Kidney epithelial cell (primary cell): ENCODE data around the gene ZNF675. TPM values are rescaled to one million over a fixed set of nuclear protein-coding genes. Genes with fewer than 3 reads are reported as not detected.
"Not testable (repeated sequence)": the region's sequence is repeated elsewhere in the genome, so short reads cannot be mapped to it uniquely, and the experiment has no call there.

ENCODE experiments used
- DNase-seq: peaks from one replicate; pipeline ENCODE4 v3.0.0-alpha.2; 2010; ENCODE audit warnings: low read depth
- H3K27me3 ChIP-seq: 2 replicates; pipeline ENCODE4 v1.6.0; 2011; ENCODE audit warnings: low read length; ENCODE audit not compliant: control insufficient read depth, insufficient read depth
- H3K36me3 ChIP-seq: 2 replicates; pipeline ENCODE4 v1.5.1; 2011; ENCODE audit warnings: low read length; ENCODE audit not compliant: control insufficient read depth, insufficient read depth
- H3K4me3 ChIP-seq: 2 replicates; pipeline ENCODE4 v1.5.1; 2011; ENCODE audit warnings: low read depth, mild to moderate bottlenecking, control low read depth, low read length
- total RNA-seq: library from RNA; depleted of rRNA; stranded (reverse); fragments of >200 nt; gene quantifications from 2 replicates; pipeline ENCODE4 v1.2.3, GENCODE V29; 2015
- TF ChIP-seq, protein P1 (sequence below): IDR thresholded peaks from 2 replicates; pipeline ENCODE4 v1.5.1; 2011; ENCODE audit warnings: mild to moderate bottlenecking, moderate library complexity, low read length, control low read depth, inconsistent platforms; ENCODE audit not compliant: insufficient read depth, poor library complexity, severe bottlenecking

ZNF675 gene
- 6.9 and 7.6 TPM in 2 replicates for total RNA-seq

DNA sequence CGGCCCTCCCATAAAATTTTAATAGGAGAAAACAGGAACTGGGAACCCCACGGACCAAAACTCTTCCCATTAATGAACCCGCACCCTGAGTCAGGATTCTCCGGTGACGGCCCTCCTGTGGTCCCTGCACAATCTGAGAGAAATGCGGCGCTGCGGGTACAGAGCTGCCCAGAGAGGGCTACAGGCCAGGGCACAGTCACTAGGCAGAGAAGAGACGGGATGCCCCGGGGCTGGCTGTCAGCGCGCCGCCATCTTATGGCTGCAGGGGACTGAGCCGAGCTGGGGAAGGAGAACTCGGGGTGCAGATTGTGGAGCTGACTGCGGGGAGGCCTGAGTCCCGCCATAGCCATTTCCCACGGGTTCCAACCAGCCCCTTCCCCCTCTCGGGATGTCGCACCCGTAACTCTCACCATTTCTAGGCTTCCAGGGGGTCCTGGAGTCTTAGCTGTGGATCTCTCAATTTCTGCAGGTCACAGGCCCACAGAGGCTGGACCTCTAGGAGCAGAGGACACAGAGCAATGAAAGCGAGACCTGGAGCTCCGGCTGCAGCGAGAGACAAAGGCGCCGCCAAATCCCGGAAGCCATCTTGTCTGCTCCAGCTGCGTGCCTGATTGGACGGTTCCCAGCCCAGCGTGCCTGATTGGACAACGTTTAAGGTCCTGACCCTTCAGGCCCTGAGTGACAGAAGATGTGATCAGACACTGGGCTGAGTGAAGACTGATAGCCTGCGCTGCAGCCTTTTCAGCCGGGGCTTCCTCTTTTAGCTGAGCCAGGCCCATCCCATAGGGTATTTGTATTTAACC lies at the start of gene ZNF675:
ZNF675 (minus strand) TSS at position 592 of the 803 bp plus-strand sequence; CDS start at position 413, 179 bp downstream.
- TF ChIP-seq, protein P1, sequence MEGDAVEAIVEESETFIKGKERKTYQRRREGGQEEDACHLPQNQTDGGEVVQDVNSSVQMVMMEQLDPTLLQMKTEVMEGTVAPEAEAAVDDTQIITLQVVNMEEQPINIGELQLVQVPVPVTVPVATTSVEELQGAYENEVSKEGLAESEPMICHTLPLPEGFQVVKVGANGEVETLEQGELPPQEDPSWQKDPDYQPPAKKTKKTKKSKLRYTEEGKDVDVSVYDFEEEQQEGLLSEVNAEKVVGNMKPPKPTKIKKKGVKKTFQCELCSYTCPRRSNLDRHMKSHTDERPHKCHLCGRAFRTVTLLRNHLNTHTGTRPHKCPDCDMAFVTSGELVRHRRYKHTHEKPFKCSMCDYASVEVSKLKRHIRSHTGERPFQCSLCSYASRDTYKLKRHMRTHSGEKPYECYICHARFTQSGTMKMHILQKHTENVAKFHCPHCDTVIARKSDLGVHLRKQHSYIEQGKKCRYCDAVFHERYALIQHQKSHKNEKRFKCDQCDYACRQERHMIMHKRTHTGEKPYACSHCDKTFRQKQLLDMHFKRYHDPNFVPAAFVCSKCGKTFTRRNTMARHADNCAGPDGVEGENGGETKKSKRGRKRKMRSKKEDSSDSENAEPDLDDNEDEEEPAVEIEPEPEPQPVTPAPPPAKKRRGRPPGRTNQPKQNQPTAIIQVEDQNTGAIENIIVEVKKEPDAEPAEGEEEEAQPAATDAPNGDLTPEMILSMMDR, result no peak
- no peaks in the 10 kb centered on the region for H3K27me3 ChIP-seq
- peak; percentile 78 for DNase-seq
- H3K4me3 ChIP-seq, result peak within 1 kb of the TSS; percentile 92
- H3K36me3 ChIP-seq, result no peaks in the 10 kb centered on the region

DNA sequence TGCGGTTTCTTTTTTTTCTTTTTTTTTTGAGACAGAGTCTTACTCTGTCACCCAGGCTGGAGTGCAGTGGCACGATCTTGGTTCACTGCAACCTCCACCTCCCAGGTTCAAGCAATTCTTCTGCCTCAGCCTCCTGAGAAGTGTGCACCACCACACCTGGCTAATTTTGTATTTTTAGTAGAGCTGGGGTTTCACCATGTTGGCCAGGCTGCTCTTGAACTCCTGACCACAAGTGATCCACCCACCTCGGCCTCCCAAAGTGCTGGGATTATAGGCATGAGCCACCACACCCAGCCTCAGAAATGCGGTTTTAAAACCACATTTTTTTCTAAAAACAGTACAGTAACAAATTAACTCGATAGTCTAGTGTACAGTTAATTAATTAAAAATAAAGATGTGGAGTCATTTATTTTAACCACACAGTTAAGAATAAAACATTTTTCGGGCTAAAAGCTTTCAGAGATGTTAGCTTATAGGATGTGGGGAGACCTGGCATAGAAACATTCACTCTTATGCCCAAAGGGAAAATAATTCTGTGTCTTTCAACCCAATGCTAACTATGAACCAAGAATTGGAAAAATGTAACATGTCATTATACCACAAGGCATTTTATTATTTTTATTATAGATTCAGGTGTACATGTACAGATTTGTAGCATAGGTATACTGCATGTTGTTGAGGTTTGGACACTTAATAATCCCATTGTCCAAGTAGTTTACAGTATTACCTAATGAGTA lies 43.9 kb upstream of the ZNF675 start:
- not testable (repeated sequence) for DNase-seq, H3K36me3 ChIP-seq, H3K4me3 ChIP-seq, H3K27me3 ChIP-seq

DNA sequence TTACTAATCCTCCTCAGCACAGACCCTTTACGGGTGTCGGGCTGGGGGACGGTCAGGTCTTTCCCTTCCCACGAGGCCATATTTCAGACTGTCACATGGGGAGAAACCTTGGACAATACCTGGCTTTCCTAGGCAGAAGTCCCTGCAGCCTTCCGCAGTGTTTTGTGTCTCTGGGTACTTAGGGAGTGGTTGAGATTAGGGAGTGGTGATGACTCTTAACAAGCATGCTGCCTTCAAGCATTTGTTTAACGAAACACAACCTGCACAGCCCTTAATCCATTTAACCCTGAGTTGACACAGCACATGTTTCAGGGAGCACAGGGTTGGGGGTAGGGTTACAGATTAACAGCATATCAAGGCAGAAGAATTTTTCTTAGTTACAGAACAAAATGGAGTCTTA lies 37.1 kb upstream of the ZNF675 start:
- not testable (repeated sequence) for H3K27me3 ChIP-seq, DNase-seq, H3K36me3 ChIP-seq, H3K4me3 ChIP-seq

DNA sequence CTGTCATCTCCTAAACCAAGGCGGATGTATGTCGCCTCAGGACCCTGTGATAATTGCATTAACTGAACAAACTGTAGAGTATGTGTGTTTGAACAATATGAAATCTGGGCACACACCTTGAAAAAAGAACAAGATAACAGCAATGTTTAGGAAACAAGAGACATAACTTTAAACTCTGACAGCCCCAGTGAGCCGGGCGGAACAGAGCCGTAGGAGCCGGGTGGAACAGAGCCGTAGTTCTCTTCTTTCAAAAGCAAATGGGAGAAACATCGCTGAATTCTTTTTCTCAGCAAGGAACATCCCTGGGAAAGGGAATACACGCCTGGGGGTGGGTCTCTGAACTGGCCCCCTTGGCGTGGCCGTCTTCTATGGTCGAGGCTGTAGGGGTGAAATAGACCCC lies 31.8 kb upstream of the ZNF675 start:
- no peaks in the 10 kb centered on the region for H3K36me3 ChIP-seq
- DNase-seq, result no peak
- H3K27me3 ChIP-seq, result no peaks in the 10 kb centered on the region
- TF ChIP-seq, protein P1, result no peak
- no peak overlapping the region for H3K4me3 ChIP-seq

DNA sequence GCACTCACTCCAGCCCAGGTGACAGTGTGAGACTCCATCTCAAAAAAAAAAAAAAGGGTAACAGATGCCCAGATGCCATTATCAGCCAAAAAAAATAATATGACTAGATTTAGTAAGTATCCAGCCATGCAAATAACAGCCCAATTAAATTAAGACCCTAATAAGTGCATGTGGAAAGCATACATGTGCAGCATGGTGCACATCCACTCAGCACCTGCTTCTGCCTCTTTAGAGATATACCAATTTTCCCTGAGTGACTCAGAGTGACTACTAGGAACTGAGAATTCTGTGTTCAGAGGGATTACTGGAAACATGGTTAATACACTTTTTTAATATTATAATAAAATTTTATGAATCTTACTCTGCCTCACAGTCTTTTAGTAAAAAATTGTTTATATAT lies 29.8 kb upstream of the ZNF675 start:
- H3K27me3 ChIP-seq, result no peaks in the 10 kb centered on the region
- TF ChIP-seq, protein P1, result no peak
- DNase-seq, result no peak
- H3K4me3 ChIP-seq, result no peak overlapping the region
- H3K36me3 ChIP-seq, result no peaks in the 10 kb centered on the region

DNA sequence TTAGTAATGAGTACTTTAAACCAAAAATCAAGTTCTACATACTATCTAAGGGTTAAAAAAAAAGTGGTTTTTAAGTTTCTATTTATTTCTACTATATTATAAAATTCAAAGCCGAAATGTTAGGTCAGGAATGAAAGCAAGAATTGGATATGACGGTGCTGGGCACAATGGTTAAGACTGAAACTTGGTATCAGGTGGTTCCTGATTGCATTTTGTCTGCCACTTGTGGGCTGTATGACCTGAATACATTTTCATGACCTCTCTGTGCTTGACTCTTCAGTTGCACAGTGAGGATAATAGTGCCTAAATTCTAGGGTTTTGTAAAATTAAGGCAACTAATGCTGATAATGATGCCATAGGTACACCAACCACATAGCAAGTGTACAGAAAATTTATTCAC lies 22.3 kb upstream of the ZNF675 start:
- no peaks in the 10 kb centered on the region for H3K27me3 ChIP-seq
- DNase-seq, result no peak
- H3K36me3 ChIP-seq, result no peaks in the 10 kb centered on the region
- TF ChIP-seq, protein P1, result no peak
- H3K4me3 ChIP-seq, result no peak overlapping the region
